Upper lobe of right lung (tissue), 1 donor: ENCODE data around the gene HTT. TPM values are rescaled to one million over a fixed set of nuclear protein-coding genes. Genes with fewer than 3 reads are reported as not detected.

Source experiments
- ATAC-seq: fragments of 200-7000 bp; cut with Tn5 transposase; one replicate; pipeline ENCODE4 v1.9.1; 2020; ENCODE audit warnings: mild to moderate bottlenecking, moderate library complexity
- DNase-seq: peaks from one replicate; pipeline ENCODE4 v3.0.0-alpha.2; 2020
- H3K27ac ChIP-seq: fragments of 200-600 bp; one replicate; pipeline ENCODE4 v1.8.0; 2022
- H3K27me3 ChIP-seq: fragments of 200-600 bp; one replicate; pipeline ENCODE4 v1.8.0; 2022; ENCODE audit warnings: mild to moderate bottlenecking
- H3K36me3 ChIP-seq: fragments of 200-600 bp; one replicate; pipeline ENCODE4 v1.8.0; 2022
- H3K4me1 ChIP-seq: fragments of 200-600 bp; one replicate; pipeline ENCODE4 v1.8.0; 2022
- H3K4me3 ChIP-seq: fragments of 200-600 bp; one replicate; pipeline ENCODE4 v1.8.0; 2022; ENCODE audit warnings: mild to moderate bottlenecking
- H3K9me3 ChIP-seq: fragments of 200-600 bp; one replicate; pipeline ENCODE4 v1.8.0; 2022
- intact Hi-C: fragments of 100-400 bp; cut with DNase I; formaldehyde crosslinking; loops from one replicate; pipeline ENCODE4 v1.11.0; 2022
- total RNA-seq: library from RNA; stranded (reverse); fragmentation: NEBNext Ultra II Directional; extraction: Animal tissue kit (Norgen Biotek cat#: 25700); gene quantifications from one replicate; pipeline ENCODE4 v1.2.1, GENCODE V29; 2021
- TF ChIP-seq, protein P1 (sequence below): fragments of 200-600 bp; IDR thresholded peaks from one replicate; pipeline ENCODE4 v1.8.0; 2022; ENCODE audit warnings: antibody characterized with exemption
- donor health status: DM: no; HTN: yes; CAD: no; lungs with severe emphysema.

The HTT gene
- total RNA-seq, 1 donor from 2014 or later: 73.6 TPM

DNA sequence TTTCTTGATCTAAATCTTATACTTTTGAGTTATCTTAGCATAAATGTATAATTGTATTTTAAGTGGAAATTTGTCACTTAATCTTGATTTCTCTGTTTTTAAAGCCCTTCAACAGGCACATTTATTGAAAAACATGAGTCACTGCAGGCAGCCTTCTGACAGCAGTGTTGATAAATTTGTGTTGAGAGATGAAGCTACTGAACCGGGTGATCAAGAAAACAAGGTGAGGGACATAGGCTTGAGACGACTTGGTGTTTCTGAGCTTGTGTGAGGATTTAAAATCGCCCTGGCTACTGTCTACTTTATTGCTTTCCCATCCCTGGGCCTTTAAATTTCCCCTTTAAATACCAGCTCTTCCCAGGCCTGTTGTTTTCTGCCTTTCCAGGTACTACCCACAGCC, 55.7 kb downstream of the HTT start:
- no peak for DNase-seq
- H3K9me3 ChIP-seq: no peaks in the 10 kb centered on the region
- intact Hi-C loops: no loop called here
- peaks cover 2% of the 10 kb centered on the region for H3K4me1 ChIP-seq
- H3K27ac ChIP-seq: no peak overlapping the region
- peaks cover 99% of the 10 kb centered on the region for H3K36me3 ChIP-seq
- H3K4me3 ChIP-seq: no peak overlapping the region
- no peak for ATAC-seq
- no peaks in the 10 kb centered on the region for H3K27me3 ChIP-seq
- TF ChIP-seq, protein P1, sequence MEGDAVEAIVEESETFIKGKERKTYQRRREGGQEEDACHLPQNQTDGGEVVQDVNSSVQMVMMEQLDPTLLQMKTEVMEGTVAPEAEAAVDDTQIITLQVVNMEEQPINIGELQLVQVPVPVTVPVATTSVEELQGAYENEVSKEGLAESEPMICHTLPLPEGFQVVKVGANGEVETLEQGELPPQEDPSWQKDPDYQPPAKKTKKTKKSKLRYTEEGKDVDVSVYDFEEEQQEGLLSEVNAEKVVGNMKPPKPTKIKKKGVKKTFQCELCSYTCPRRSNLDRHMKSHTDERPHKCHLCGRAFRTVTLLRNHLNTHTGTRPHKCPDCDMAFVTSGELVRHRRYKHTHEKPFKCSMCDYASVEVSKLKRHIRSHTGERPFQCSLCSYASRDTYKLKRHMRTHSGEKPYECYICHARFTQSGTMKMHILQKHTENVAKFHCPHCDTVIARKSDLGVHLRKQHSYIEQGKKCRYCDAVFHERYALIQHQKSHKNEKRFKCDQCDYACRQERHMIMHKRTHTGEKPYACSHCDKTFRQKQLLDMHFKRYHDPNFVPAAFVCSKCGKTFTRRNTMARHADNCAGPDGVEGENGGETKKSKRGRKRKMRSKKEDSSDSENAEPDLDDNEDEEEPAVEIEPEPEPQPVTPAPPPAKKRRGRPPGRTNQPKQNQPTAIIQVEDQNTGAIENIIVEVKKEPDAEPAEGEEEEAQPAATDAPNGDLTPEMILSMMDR: no peak

DNA sequence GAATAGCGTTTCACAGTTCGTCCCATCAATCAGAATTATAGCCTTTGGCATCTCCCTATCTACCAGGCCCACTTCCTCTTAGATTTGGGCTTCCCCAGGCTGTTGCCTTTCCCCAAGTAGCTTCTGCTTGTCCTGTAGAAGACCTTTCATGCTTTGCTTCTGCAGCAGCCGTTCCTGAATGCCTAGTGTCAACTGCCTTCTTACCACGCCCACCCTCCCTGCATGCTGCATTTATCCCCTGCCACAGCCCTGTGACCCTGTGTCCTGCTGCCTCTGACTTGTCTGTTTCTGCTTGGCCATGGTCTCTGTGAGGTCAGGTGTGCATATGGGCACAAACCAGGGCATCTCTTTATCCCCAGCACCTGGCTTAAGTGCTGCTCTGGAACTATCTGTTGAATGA, 56.3 kb downstream of the HTT start:
- DNase-seq (no peak), ATAC-seq (no peak)
- no peaks in the 10 kb centered on the region for H3K27me3 ChIP-seq
- H3K4me1 ChIP-seq: peaks cover 7% of the 10 kb centered on the region
- TF ChIP-seq, protein P1: no peak
- intact Hi-C loops: no loop called here
- no peak overlapping the region for H3K27ac ChIP-seq
- H3K9me3 ChIP-seq: no peaks in the 10 kb centered on the region
- peaks cover 99% of the 10 kb centered on the region for H3K36me3 ChIP-seq
- H3K4me3 ChIP-seq: no peak overlapping the region

DNA sequence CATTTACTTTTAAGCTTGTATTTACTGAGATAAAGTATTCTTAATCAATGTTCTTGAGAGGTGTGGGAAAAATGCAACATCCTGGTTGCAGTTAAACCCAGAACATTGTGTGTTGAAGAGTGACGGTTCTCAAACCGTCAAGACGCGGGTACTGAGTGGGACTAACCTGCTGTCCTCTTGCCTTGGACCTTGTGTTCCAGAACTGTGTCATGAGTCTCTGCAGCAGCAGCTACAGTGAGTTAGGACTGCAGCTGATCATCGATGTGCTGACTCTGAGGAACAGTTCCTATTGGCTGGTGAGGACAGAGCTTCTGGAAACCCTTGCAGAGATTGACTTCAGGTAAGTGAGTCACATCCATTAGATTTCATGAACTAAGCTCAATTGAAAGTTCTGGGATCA, 59.7 kb downstream of the HTT start:
- intact Hi-C loops: no loop called here
- TF ChIP-seq, protein P1: no peak
- H3K27ac ChIP-seq: peak overlapping the region; percentile 56

DNA sequence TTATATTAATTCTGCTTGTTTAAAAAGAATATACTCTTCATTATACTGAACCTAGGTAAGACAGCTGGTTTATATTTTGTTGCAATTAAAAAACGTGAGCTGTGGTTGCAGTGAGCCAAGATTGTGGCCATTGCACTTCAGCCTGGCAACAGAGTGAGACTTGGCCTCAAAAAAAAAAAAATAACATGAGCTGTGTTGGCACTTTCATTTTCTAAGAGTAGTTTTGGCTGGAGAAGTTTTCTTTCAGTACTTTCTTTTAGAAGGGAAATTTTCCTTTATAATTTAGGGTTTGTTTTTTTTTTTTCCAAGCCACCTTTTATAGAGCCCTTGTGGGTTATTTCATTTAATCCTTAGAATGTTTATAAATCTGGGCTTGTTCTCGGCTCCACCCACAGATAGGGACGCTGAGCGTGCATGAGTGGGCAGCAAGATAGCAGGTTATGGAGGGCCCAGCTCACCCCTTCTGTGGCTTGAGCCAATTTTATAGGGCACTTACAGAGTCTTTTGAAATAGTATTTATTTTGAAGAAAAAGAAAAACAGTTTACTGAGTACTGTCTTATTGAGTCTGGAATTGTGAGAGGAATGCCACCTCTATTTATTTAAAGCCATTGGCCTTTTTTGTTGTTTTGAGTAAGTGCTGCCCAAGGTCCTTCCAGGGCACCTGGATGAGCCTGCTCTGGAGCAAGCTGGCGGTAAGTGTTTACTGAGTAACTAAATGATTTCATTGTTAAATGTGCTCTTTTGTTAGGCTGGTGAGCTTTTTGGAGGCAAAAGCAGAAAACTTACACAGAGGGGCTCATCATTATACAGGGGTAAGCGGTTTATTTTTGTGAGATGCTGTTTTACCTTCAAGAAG, 60.9 kb downstream of the HTT start:
- Histone ChIP-seq H3K4me3 (peak overlapping the region; percentile 8), H3K27me3 (no peaks in the 10 kb centered on the region), H3K36me3 (peaks cover 94% of the 10 kb centered on the region), H3K9me3 (no peaks in the 10 kb centered on the region), H3K4me1 (peaks cover 7% of the 10 kb centered on the region), H3K27ac (peak overlapping the region; percentile 56)
- TF ChIP-seq, protein P1: no peak
- intact Hi-C loops: no loop called here
- DNase-seq (no peak), ATAC-seq (peak; percentile 55)

More for the DNA sequence above, 59.7 kb downstream of the HTT start:
- no peak overlapping the region for H3K4me3 ChIP-seq
- no peaks in the 10 kb centered on the region for H3K27me3 ChIP-seq
- no peak for ATAC-seq
- H3K36me3 ChIP-seq: peaks cover 95% of the 10 kb centered on the region
- peaks cover 7% of the 10 kb centered on the region for H3K4me1 ChIP-seq
- no peak for DNase-seq
- H3K9me3 ChIP-seq: no peaks in the 10 kb centered on the region

DNA sequence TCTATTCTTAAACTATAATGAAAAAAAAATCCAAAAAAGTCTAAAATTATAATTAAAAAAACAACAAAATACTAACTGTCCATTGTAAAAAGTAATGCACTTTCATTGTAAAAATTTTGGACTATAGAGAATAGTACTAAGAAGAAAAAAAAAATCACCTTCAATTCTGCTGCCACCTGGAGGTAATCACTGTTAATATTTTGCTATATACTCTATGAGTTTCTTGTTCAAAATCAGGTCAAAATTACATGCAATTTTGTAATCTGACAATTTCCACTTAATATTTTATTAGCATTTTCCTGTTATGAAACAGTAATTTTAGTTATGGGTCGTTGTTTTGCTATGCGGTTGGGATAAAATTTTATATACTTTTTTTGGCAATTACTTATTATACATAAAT, 62.0 kb downstream of the HTT start:
- Histone ChIP-seq H3K27ac (no peak overlapping the region), H3K36me3 (peaks cover 94% of the 10 kb centered on the region)
- no peak for DNase-seq

More for the DNA sequence above, 62.0 kb downstream of the HTT start:
- TF ChIP-seq, protein P1: peak; percentile 37
- intact Hi-C loops: no loop called here
- no peaks in the 10 kb centered on the region for H3K9me3 ChIP-seq
- peaks cover 7% of the 10 kb centered on the region for H3K4me1 ChIP-seq
- no peak for ATAC-seq
- no peak overlapping the region for H3K4me3 ChIP-seq
- H3K27me3 ChIP-seq: no peaks in the 10 kb centered on the region
